Heart left ventricle (tissue), 16 donors: ENCODE measurements around the gene SNIP1. TPM values are rescaled to one million over a fixed set of nuclear protein-coding genes. Genes with fewer than 3 reads are reported as not detected.

Source experiments
- ATAC-seq, 4 donors: fragments of 200-7000 bp; cut with Tn5 transposase; one replicate each; pipeline ENCODE4 v1.9.1; 2020 to 2022; ENCODE audit warnings: moderate library complexity in 4 of 4, mild to moderate bottlenecking in 3 of 4, moderate number of reproducible peaks in 1 of 4
- DNase-seq, 5 donors: peaks; one replicate each; pipeline ENCODE4 v3.0.0-alpha.2; 2020
- H3K27ac ChIP-seq, 12 donors: fragments of 200-600 bp; sonication (generic) in 4 of 12; one replicate each; pipeline versions ENCODE4 v1.5.0 to v1.8.0; 2016 to 2022; ENCODE audit warnings: mild to moderate bottlenecking in 2 of 12
- H3K27me3 ChIP-seq, 9 donors: fragments of 200-600 bp; sonication (generic) in 2 of 9; one replicate each; pipeline versions ENCODE4 v1.5.1 to v1.8.0; 2016 to 2022; ENCODE audit warnings: mild to moderate bottlenecking in 3 of 9
- H3K36me3 ChIP-seq, 9 donors: fragments of 200-600 bp; sonication (generic) in 2 of 9; one replicate each; pipeline versions ENCODE4 v1.5.0 to v1.8.0; 2018 to 2022; ENCODE audit warnings: mild to moderate bottlenecking in 2 of 9
- H3K4me1 ChIP-seq, 12 donors: fragments of 200-600 bp; sonication (generic) in 4 of 12; one replicate each; pipeline versions ENCODE4 v1.5.0 to v1.8.0; 2016 to 2022; ENCODE audit warnings: mild to moderate bottlenecking in 3 of 12
- H3K4me3 ChIP-seq, 12 donors: fragments of 200-600 bp; sonication (generic) in 4 of 12; one replicate each; pipeline versions ENCODE4 v1.5.0 to v1.8.0; 2017 to 2022; ENCODE audit warnings: mild to moderate bottlenecking in 9 of 12, moderate library complexity in 4 of 12
- H3K9me3 ChIP-seq, 12 donors: fragments of 200-600 bp; sonication (generic) in 4 of 12; one replicate each; pipeline versions ENCODE4 v1.5.0 to v1.8.0; 2016 to 2022; ENCODE audit warnings: mild to moderate bottlenecking in 1 of 12
- CTCF ChIP-seq, 12 donors: fragments of 200-600 bp; sonication (generic) in 4 of 12; IDR thresholded peaks; one replicate each; pipeline versions ENCODE4 v1.5.0 to v1.8.0; 2018 to 2022; ENCODE audit warnings: antibody characterized with exemption in 12 of 12, mild to moderate bottlenecking in 5 of 12
- POLR2A ChIP-seq, 2 donors: fragments of 450-650 bp; IDR thresholded peaks; one replicate each; pipeline ENCODE4 v1.6.1; 2017; ENCODE audit warnings: antibody characterized with exemption in 2 of 2, mild to moderate bottlenecking in 2 of 2, moderate library complexity in 2 of 2
- WGBS, 4 donors: extraction: QIAGEN DNeasy Blood & Tissue Kit in 2 of 4; methylation state at CpG; one replicate each; pipeline versions ENCODE4 v1.1.5 to v1.1.7; 2013 to 2018; 5-methylcytosine and 5-hydroxymethylcytosine counted together
- intact Hi-C, 10 donors: fragments of 100-400 bp; cut with DNase I; formaldehyde crosslinking; loops; one replicate each; pipeline versions ENCODE4 v1.11.1 to v1.14.2; 2022
- polyA plus RNA-seq, 2 donors: library from polyadenylated mRNA; stranded (reverse); fragments of 200-250 nt; gene quantifications; one replicate each; pipeline ENCODE4 v1.2.3, GENCODE V29; 2013
- total RNA-seq, 9 donors: library from RNA; depleted of rRNA in 2 of 9; stranded (reverse); fragments of >200 nt in 2 of 9; fragmentation: NEBNext Ultra II Directional in 3 of 9; extraction: Animal tissue kit (Norgen Biotek cat#: 25700) in 3 of 9; gene quantifications; one replicate each; pipeline versions ENCODE4 v1.1.0 to v1.2.4, GENCODE V29; 2016 to 2023
- donor health status: ischemic (EF 13 %, LVEDD 7.1; RV severe dilation, severe dysfunction).
- donor health status: healthy with polysubstance abuse.
- donor health status: DM: no; HTN: yes; CAD: no.
- donor health status: DM: no; HTN: no; CAD: no.
- donor health status: ischemic (EF 25% LVEDD 6.9; RV normal size, moderate dysfunction).
- donor health status: ischemic (EF 25% LVEDD 5.7; RV mildly dilated, moderate dysfunction).
- donor health status: healthy.
- donor health status: DM: yes; HTN: yes; CAD: no.
- donor health status: ischemic (EF 35%, LVEDD 5.7; RV mildly dilated, moderate dysfunction).
- donor health status: nonischemic (EF 11% LVEDD 7.7; RV severe dilation, severe dysfunction).
- donor health status: DM: yes; HTN: yes; CAD: no.
- donor health status: PGD.
- donor health status: ischemic (EF 29% LVEDD 5.4; RV normal size, mild dysfunction).
- donor health status: nonischemic (EF 23%, LVEDD 6.1; RV moderate dilation, normal function).

SNIP1 gene
- total and polyA plus RNA-seq, 11 donors = 3.0 to 11.2 (median 8.1) TPM

- ATAC-seq (no peak), DNase-seq (no peak)
- intact Hi-C loops = loop anchor here in 9 of 10 donors (2.0 to 10.0 kb wide), 5 partner anchors 82 to 1235 kb away; partner anchors contain the start of genes C1orf122 (in 1 of the 9), CDCA8 (in 1 of the 9) and YRDC (in 1 of the 9)
- H3K36me3 ChIP-seq = no peaks in the 10 kb centered on the region
- peaks cover 0 to 13% (median 7%) of the 10 kb centered on the region in 12 donors for H3K4me1 ChIP-seq
- no peaks in the 10 kb centered on the region for H3K9me3 ChIP-seq
- H3K4me3 ChIP-seq = no peak overlapping the region
- peaks cover 0 to 3% (median 0%) of the 10 kb centered on the region in 9 donors for H3K27me3 ChIP-seq
- H3K27ac ChIP-seq = no peak overlapping the region
- 63 to 71% (median 69%) methylated on average over 5 of the region's 5 CpGs for WGBS, 4 donors
- TF ChIP-seq POLR2A (IDR thresholded peaks at IDR 0.05) (no peak), CTCF (IDR thresholded peaks at IDR 0.05) (no peak)
Observed at GRCh38 chr1:37599940-37600339, 45.8 kb upstream of the SNIP1 start.

GRCh38 chr1:37596182-37596667, 42.1 kb upstream of the SNIP1 start:
- Histone ChIP-seq H3K36me3 (peaks cover 0 to 30% (median 24%) of the 10 kb centered on the region in 9 donors), H3K4me1 (peaks cover 2 to 24% (median 16%) of the 10 kb centered on the region in 12 donors), H3K9me3 (no peaks in the 10 kb centered on the region), H3K4me3 (peak overlapping the region in 11 of 12 donors; percentile 61 to 88 (median 74)), H3K27me3 (no peaks in the 10 kb centered on the region), H3K27ac (peak overlapping the region in 11 of 12 donors; percentile 50 to 84 (median 75))
- ATAC-seq (peak in 2 of 4 donors; percentile 8 to 35), DNase-seq (no peak)
- TF ChIP-seq POLR2A (IDR thresholded peaks at IDR 0.05) = no peak
- no peak for TF ChIP-seq CTCF (IDR thresholded peaks at IDR 0.05)
- intact Hi-C loops = loop anchor here in 4 of 10 donors (5.0 to 10.0 kb wide), 4 partner anchors 86 to 1239 kb away; partner anchors contain the start of genes C1orf122 (in 1 of the 4), CDCA8 (in 1 of the 4) and YRDC (in 1 of the 4)
- 0 to 2% (median 0%) methylated on average over 3 of the region's 3 CpGs for WGBS, 4 donors

GRCh38 chr1:37595440-37596181, 41.5 kb upstream of the SNIP1 start, which contains the start of gene GNL2:
GNL2 (minus strand) TSS chr1:37595937; CDS start chr1:37595822, 115 bp downstream.
- peaks cover 2 to 24% (median 16%) of the 10 kb centered on the region in 12 donors for H3K4me1 ChIP-seq
- ATAC-seq (peak; percentile 100), DNase-seq (peak; percentile 97 to 99 (median 98))
- no peaks in the 10 kb centered on the region for H3K27me3 ChIP-seq
- intact Hi-C loops = loop anchor here in 5 of 10 donors (2.0 to 10.0 kb wide), 5 partner anchors 81 to 1239 kb away; partner anchors contain the start of genes C1orf122 (in 1 of the 5), CDCA8 (in 1 of the 5), MEAF6 (in 1 of the 5) and YRDC (in 1 of the 5)
- H3K9me3 ChIP-seq = no peaks in the 10 kb centered on the region
- H3K36me3 ChIP-seq = peaks cover 0 to 36% (median 30%) of the 10 kb centered on the region in 9 donors
- WGBS, 4 donors = 0 to 1% (median 0%) methylated on average over 38 to 51 of the region's 51 CpGs
- TF ChIP-seq POLR2A (IDR thresholded peaks at IDR 0.05) (peak in 1 of 2 donors; percentile 78), CTCF (IDR thresholded peaks at IDR 0.05) (no peak)
- peak within 1 kb of the TSS in 11 of 12 donors; percentile 50 to 84 (median 75) for H3K27ac ChIP-seq
- peak within 1 kb of the TSS; percentile 61 to 88 (median 74) for H3K4me3 ChIP-seq
